ENCODE measurements around the gene ZNF813.
"Not testable (repeated sequence)": the region's sequence is repeated elsewhere in the genome, so short reads cannot be mapped to it uniquely, and the experiment has no call there.

The ZNF813 gene

DNA sequence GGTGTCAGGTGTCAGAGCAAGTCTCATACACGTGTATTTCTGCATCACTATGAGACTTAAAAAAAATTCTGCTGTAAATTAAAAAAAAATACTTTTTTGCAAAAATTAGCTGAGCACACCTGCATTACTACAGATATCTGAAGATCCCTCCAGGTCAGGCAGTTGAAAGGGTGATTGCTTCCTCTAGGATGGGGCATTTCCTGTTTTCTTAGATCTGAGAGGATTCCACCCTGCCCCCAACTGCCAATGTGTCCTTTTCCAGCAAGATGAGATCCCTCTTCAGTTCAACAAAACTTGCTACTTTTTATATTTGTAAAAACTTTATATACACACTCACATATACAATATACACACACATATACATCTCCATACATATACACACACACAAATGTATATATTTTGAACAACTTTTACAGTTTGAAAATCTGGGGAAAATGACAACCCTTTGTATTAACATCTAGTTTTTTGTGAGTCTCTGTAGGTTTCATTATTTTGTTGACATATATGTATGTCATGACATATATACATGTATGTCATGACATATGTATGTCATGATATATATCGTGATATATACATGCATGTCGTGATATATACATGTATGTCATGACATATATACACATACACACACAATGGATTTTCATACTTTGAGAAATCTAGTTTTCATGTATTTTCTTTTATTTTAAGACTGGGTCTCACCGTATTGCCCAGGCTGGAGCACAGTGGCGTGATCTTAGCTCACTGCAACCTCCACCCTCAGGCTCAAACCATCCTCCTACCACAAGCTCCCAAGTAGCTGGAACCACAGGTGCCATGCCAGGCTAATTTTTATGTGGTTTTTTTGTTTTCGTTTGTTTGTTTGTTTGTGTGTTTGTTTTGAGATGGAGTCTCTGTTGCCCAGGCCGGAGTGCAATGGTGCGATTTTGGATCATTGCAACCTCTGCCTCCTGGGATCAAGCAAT is 17.8 kb downstream of the ZNF813 start:
- DNase-seq, result no peak

DNA sequence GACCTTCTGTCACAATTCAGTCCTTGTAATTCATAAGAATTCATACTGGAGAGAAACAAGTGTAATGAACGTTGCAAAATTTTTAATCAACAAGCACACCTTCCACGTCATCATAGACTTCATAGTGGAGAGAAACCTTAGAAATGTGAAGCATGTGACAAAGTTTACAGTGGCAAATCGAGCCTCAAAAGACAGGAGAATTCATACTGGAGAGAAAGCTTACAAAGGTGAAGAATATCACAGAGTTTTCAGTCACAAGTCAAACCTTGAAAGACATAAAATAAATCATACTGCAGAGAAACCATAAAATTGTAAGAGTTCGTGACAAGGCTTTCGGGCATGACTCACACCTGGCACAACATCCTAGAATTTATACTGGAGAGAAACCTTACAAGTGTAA is 24.6 kb downstream of the ZNF813 start:
- no peak for DNase-seq

DNA sequence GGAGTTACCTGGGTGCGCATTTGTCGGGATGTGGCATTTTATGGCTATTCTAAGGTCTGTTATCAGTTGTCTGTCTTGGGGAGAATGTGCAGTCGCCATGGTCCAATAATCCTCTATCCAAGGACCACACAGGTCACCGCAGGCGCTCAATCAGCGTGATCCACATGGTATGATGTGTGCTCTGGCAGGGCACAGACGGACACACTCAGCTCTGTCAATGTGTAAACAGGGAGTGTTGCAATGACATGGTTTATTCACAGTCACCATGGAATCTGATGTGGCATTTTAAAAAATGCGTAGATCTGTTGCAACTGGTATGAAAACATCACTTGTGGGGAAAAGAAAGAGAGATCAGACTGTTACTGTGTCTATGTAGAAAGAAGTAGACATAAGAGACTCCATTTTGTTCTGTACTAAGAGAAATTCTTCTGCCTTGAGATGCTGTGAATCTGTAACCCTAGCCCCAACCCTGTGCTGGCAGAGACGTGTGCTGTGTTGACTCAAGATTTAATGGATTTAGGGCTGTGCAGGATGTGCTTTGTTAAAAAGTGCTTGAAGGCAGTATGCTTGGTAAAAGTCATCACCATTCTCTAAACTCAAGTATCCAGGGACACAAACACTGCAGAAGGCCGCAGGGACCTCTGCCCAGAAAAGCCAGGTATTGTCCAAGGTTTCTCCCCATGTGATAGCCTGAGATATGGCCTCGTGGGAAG is 29.9 kb downstream of the ZNF813 start:
- DNase-seq, result not testable (repeated sequence)

DNA sequence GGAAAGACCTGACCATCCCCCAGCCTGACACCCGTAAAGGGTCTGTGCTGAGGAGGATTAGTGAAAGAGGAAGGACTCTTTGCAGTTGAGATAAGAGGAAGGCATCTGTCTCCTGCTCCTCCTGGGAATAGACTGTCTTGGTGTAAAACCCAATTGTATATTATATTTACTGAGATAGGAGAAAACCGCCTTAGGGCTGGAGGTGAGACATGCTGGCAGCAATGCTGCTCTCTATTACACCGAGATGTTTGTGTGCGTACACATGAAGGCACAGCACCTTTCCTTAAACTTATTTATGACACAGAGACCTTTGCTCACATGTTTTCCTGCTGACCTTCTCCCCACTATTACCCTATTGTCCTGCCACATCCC is 30.5 kb downstream of the ZNF813 start:
- not testable (repeated sequence) for DNase-seq

DNA sequence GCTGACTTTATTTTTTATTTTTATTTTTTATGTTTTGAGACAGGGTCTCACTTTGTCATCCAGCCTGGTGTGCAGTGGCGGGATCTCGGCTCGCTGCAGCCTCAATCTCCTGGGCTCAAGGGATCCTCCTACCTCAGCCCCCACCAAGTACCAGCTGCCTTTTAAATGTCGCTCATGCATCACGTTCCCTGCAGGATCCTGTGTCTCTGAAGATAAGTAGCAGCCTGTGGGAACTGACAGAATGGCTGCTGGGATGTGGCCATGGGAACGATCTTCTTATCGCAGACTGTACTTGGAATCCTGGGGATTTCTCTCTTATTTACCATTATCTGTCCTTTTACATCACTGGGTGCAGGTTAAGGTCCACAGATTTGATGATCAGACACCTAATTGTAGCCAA is 35.6 kb downstream of the ZNF813 start:
- not testable (repeated sequence) for DNase-seq

DNA sequence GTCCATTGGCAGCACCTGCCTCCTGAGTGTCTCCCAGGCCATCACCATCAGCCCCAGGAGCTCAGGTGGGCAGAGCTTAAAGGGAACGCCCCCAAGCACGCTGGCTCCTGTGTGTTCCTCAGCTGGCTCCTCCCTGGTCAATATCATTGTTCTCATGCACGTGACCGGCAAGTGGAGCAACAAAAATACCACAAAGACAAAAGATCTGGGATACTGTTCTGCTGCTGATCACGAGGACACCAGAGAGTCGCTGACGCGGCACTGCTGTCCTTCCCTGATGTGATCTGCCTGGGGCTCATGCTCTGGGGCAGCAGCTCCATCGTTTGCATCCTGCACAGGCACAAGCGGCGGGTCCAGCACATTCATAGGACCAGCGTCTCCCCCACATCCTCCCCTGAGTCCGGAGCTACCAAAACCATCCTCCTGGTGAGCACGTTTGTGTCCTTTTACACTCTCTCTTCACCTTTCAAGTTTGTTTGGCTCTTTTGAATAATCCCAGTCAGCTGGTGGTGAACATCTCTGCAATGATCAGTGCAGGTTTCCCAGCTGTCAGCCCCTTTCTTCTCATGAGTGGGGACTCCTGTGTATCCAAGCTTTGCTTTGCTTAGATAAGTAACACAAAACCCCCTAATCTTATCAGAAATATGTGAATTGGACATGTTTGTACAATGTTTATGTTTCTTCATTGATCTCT is 36.3 kb downstream of the ZNF813 start:
- not testable (repeated sequence) for DNase-seq

DNA sequence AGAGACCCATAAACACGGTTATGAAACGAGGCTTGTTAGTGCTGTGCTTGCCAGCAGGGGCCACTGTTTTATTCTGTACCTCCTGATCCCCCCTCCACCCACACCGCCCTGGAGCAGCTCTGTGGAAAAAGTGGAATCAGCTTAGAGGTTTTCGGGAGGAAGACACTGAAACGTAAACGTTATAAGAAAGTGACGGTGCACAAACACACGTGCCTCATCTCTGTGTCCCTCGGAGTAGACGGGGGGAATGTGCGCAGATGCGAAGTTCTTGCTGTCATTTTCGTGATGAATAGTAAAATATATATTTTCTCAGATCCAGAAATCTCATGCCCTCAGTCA is 36.8 kb downstream of the ZNF813 start:
- DNase-seq, result not testable (repeated sequence)

DNA sequence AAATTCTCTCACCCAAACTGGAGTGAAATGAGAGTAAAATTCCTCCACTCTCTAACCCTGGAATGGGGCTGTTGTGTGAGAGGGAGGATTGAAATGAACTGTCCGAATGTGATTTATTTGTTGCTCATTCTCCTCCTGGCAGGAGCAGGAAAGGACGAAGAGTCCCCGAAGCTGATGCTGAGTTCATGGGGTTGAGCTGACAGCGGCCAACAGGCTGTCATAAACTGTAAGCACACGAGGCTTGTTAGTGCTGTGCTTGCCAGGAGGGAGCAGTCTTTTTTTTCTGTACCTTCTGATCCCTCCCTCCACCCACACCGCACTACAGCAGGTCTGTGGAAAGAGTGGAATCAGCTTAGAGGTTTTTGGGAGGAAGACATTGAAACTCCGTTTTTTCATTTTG is 37.4 kb downstream of the ZNF813 start:
- no peak for DNase-seq

DNA sequence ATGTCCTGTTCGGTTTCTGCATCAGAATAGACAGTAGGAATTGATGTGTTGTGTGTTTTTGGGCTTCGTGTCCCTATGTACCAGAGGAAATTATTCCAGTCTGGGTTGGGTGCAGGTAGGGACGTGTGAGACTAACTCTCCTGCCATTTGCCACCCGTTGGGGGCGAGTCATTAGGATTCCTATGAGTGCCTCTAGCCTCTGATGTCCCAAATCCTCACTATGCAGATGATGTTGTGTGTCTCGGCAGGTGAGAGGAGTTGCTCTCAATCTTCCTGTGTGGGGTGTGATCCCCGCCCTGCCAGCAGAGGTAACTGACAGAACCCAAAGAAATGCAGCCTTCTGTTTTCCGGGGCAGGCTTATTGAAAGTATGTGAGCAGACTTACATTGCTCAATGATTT is 39.2 kb downstream of the ZNF813 start:
- DNase-seq, result no peak

DNA sequence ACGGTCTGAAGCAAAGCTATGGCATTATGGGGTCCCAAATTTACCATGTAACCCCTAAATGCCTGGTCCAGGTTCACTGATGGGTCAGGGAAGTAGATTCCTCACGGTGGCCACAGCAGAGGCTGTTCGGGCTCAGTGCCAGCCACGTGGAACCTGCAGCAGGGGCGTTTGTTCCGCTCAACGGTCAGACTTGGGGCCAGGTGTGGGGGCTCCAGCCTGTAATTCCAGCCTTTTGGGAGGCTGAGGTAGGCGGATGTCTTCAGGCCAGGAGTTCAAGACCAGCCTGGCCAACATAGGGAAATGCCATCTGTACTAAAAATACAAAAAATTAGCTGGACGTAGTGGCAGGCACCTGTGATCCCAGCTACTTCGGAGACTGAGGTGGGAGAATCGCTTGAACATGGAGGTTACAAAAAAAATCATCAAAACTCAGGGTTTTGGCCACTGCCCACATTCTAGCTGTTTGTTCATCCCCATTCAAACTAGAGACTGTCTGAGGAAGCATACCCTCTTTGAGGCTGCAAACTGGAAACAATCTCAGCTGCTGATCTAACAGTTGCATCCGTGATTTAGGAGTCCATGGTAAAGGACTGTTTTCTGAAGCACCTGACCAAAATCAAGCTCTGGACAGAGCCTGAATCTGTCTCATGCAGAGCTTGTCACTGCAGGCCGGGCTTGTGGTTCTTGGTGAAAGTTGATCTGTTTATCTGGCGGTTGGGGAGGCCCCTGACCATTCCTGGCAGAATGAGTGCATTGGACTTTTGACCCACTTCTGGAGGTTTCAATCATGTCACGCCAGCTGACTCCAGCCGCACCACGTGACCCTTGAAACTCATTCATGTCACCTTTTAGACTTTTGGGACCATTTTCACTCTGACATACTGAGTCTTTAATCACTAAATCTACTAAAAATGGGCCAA is 40.2 kb downstream of the ZNF813 start:
- DNase-seq, result no peak

DNA sequence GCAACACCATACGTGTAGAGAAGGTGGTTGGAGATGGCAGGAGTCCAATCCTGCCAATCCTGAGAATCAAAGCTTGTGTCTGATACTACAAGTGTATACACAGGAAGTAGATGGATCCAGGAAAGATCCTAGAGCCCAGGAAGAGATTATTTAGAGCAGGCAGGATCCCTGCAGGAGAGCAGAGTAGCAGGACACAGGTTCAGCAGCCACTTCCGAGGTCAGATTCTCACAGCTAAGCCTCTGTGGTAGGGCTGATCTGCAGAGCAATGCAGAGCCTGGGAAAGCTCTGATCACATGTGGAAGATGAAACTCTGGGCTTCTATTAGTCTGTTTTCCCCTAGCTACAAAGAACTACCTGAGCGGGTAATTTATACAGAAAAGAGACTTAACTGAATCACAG is 41.9 kb downstream of the ZNF813 start:
- DNase-seq, result no peak

DNA sequence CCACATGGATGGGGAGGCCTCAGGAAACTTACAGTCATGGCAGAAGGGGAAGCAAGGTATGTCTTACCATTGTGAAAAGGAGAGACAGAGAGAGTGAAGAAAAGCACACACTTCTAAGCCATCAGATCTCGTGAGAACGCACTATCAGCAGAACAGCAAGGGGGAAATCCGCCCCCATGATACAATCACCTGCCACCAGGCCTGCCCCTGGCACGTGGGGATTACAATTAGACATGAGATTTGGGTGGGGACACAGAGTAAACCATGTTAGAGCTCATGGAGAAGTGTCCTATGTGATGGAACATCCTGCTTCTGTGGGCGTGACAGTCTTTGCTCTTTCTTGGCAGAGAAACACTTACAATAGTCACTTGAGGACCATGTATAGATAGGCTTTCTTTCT is 42.3 kb downstream of the ZNF813 start:
- no peak for DNase-seq

DNA sequence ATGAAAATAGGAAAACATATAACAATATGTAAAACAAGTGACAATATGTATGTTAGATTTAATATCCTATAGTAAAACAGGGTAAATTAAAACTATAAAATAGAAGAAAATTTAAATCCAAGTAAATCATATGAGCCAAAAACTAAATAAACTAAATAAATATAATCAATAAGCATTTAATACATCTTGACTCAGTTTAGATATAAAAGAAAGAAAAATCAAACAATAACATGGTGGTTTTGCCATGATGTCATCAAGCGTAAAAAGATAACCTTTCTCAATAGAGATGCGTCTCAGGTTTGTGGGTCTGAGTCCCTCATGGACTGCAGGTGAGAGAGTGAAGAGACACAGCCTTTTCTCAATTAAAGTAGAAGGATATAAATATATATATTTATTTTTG is 43.8 kb downstream of the ZNF813 start:
- DNase-seq, result no peak

DNA sequence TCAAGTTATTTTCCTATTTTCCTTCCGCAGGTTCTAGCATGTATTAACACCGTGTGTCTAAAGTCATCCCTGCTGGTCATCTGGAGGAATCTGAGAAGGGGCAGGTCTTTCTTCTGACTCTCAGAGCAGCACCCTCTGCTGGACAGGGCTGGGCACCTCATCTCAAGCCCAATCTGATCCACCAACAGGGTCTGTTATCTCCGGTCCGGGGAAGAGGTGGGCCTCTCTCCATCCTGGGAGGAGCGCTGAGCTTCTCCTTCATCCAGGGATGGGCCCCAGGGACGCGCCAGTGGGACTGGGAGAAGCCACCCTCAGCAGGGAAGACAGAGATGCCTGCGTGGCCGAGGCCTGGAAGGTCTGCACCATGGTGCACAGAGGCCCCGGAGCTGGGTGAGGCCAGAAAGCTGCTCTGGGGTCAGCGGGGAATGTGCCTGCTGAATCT is 44.4 kb downstream of the ZNF813 start:
- peak; percentile 34 for DNase-seq

DNA sequence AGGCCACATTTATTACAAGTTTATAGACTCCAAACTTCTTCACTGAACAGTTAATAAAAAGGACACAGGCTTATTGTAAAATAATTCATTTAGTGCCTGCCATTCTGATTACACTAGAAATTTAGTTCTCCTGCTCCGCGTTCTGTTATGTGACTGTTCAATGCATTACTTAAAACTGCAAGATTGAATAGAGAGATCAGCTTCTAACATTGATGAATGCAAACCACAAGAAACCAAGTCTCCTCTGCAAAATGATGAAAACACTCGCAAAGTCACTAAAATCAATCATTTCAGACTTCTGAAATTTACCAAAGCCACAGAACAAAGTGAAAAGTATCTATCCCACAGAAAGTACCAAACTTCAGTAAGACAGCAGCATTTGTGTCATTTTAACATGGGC is 47.5 kb downstream of the ZNF813 start:
- DNase-seq, result not testable (repeated sequence)

DNA sequence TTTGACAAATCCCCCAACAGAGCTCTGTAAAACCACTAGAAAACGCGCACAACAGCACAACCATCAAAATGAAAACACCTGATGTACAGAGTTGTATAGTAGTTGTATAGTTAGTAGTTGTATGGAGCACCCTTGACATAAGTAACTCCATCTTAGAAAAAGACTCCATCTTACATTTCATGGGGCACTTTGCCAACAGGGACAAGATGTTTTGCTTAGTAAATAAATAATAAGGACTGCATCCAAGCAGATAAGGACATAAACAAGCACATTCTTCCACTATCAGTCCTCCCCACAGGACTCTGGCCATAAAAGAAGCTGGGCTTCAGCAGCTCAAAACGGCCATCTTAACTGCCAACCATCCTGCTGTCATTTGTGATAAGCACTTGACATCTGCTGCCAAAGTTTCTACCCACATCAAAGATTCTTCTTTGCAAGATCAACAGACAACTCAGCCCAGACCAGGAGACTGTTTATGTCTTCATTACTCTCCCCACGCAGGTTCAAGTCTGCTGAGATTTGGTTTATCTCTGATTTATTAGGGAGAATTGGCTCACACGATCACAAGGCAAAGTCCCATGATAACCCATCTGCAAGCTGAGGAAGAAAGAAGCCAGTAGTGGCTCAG is 49.7 kb downstream of the ZNF813 start:
- DNase-seq, result no peak

DNA sequence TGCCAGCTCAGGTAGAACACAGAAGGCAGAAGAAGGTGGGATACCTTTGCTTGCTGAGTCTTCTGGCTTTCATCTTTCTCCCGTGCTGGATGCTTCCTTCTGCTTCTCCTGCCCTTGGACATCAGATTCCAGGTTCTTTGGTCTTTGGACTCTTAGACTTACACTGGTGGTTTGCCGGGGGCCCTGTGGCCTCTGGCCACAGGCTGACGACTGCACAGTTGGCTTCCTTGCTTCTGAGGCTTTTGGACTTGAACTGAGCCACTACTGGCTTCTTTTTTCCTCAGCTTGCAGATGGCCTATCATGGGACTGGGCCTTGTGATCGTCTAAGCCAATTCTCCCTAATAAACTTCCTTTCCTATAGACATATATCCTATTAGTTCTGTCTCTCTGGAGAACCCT is 50.6 kb downstream of the ZNF813 start:
- DNase-seq, result no peak

DNA sequence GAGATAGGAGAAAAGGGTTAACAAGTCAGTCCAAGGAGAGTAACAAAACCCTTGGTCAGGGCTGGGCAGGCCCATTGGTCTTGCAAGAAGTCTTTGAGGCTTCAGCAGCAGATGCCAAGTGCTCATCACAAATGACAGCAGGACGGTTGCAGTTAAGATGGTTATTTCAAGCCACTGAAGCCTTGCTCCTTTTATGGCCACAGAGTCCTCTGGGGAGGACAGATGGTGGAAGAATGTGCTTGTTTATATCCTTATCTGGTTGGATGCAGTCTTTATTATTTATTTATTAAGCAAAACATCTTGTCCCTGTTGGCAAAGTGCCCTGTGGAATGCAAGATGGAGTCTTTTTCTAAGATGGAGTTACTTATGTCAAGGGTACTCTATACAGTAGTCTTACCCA is 51.2 kb downstream of the ZNF813 start:
- no peak for DNase-seq

DNA sequence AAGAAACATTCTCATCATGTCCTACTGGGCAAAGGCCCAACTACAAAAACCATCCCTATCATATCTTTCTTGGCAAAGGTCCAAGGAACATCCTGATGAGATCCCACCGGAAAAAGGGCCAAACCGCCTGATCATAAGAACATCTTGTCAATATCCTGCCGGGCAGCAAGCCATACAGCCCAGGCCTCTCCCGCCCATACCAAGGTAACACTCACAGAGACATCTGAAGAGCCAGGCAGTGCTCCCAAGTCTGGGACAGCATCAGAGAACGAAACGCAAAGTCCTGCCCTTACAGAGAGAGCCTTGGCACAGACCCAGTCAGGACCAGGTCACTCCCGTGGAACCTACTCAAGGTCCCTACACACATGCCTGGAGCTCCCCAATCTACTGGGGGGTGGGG is 51.9 kb downstream of the ZNF813 start:
- no peak for DNase-seq

DNA sequence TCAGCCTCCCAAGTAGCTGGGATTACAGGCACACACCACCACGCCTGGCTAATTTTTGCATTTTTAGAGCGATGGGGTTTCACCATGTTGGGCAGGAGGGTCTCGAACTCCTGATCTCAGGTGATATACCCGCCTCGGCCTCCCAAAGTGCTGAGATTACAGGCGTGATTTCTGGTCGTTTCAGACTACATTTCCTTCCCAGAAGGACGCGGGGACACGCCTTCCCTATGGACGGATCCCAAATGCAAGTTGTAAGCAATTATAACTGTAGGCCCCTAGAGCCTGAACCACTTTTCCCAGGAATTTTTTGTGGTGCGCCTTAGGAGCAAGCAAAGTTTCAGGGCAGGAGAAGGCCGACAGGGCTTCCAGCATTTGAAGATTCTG is 52.6 kb downstream of the ZNF813 start:
- no peak for DNase-seq

DNA sequence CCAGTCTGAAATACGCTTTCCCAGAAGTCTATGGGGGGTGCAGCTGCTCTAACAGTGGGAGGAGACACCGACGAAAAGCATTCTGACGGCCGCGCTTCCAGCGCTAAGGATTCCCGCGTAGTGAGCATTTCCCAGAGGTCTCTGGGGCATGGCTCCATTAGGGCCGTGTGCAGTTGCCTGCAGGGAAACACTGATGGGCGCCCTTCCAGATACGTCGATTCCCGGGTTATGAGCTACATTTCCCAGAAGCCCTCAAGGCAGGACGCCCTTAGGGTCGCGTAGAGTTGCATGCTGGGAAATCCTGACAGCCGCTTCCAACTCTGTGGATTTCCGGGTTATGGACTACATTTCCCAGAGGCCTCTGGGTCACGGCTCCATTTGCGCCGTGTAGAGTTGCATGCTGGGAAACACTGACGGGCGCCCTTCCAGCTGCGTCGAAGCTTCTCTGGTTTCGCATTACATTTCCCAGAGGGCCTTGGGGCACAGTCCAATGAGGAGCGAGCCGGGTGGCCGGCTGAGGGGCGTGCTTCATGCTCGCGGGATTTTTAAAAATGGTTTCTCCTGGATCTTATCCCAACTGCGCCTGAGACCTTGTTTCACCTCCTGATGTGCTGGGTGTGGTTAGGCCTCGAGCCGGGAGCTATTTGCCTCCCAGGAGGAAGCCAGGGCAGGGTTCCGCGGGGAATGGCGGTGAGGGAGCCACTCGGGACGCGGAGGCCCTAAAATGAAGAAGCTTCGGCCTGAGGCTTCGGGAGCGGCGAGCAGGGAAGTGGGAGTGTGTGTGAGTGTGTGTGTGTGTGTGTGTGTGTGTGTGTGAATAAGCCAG is 53.2 kb downstream of the ZNF813 start:
- peak; percentile 75 for DNase-seq
